MG63 (cell line): ENCODE data around the gene LSM14A. TPM values are rescaled to one million over a fixed set of nuclear protein-coding genes. Genes with fewer than 3 reads are reported as not detected.

Source experiments
- DNase-seq: peaks from one replicate; pipeline ENCODE4 v3.0.0-alpha.2; 2020
- H3K27me3 ChIP-seq: fragments of 250-450 bp; sonication (Bioruptor Pico); 2 replicates; pipeline ENCODE4 v1.5.1; 2020; ENCODE audit warnings: mild to moderate bottlenecking, moderate library complexity
- H3K36me3 ChIP-seq: fragments of 250-450 bp; sonication (Bioruptor Pico); 2 replicates; pipeline ENCODE4 v1.5.1; 2020; ENCODE audit warnings: mild to moderate bottlenecking, moderate library complexity
- H3K4me3 ChIP-seq: fragments of 250-450 bp; sonication (Bioruptor Pico); 2 replicates; pipeline ENCODE4 v1.5.1; 2020; ENCODE audit warnings: mild to moderate bottlenecking, moderate library complexity
- H3K9me3 ChIP-seq: fragments of 250-450 bp; sonication (Bioruptor Pico); 2 replicates; pipeline ENCODE4 v1.5.1; 2020; ENCODE audit warnings: mild to moderate bottlenecking, moderate library complexity
- total RNA-seq: library from RNA; depleted of rRNA; stranded (reverse); fragments of >200 nt; shearing (Covaris generic); gene quantifications from 2 replicates; pipeline ENCODE4 v1.2.3, GENCODE V29; 2014; ENCODE audit warnings: low replicate concordance; rRNA removed

Gene LSM14A
- total RNA-seq, 1 experiment from 2014 or later, result 54.8 TPM

DNA sequence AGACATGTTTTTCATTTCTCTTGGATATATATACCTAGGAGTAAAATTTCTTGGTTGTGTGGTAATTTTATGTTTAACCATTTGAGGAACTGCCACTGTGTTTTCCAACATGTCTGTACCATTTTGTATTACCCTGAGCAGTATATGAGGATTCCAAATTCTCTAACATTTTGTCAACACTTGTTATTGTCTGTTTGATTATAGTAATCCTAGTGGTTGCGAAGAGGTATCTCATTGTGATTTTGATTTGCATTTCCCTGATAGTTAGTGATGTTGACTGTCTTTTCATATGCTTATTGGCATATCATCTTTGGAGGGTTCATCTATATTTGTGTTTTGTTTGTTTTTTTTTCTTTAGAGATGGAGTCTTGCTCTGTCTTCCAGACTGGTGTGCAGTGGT, 103.4 kb downstream of the LSM14A start:
- Histone ChIP-seq H3K4me3 (no peak overlapping the region), H3K36me3 (peaks cover 15% of the 10 kb centered on the region), H3K27me3 (no peaks in the 10 kb centered on the region), H3K9me3 (peaks cover 5% of the 10 kb centered on the region)
- DNase-seq, result no peak

DNA sequence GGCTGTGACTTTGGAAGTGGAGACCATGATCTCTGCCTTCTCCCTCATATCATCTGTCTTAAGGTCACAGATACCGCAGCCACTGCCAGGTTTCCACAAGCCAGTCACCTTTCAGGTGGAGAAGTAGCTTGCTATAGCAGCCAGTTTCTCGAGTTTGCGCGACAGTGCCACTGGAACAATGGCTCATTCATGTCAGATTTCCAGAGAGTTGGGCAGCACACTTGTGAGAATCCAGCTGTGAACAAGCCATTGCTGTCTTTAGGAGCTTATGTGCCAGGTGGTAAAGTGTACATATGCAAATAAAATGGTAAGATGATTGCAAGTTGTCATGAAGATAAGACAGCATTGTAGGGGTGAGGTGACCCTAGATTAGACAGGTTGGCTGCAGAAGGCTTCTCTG, 104.3 kb downstream of the LSM14A start:
- Histone ChIP-seq H3K27me3 (no peaks in the 10 kb centered on the region), H3K36me3 (peaks cover 16% of the 10 kb centered on the region)
- DNase-seq, result no peak

DNA sequence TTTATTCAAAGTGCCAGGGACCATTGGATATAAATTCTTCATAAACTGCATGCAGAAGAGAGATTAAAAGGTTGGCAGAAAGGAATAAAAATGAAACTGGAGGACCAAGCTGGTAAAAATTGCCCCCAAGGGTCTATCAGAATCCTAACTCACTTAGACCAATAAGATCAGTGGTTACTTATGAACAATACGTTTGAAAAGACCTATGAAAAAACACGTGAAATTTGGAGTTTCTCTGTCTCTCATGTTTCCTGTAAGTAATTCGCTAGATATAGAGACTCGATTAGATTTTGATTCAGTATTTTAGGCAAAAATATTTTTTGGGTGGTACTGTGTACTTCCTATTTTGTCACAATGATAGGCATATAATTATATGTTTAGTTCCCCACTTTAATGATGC, 104.9 kb downstream of the LSM14A start:
- H3K27me3 ChIP-seq, result no peaks in the 10 kb centered on the region
- peaks cover 5% of the 10 kb centered on the region for H3K9me3 ChIP-seq
- H3K4me3 ChIP-seq, result no peak overlapping the region
- no peak for DNase-seq
- peaks cover 15% of the 10 kb centered on the region for H3K36me3 ChIP-seq

More for the DNA sequence above, 104.3 kb downstream of the LSM14A start:
- peaks cover 5% of the 10 kb centered on the region for H3K9me3 ChIP-seq
- H3K4me3 ChIP-seq, result no peak overlapping the region

DNA sequence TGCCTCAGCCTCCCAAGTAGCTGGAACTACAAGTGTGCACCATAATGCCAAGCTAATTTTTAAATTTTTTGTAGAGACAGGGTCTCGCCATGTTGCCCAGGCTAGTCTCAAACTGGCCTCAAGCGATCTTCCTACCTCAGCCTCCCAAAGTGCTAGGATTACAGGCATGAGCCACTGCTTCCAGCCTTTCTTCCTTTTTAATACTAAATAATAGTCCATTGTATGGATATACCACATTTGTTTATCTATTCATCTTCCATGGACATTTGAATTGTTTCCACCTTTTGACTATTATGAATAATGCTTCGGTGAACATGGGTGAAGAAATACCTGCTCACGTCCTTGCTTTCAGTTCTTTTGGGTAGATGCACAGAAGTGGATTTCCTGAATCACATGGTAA, 106.5 kb downstream of the LSM14A start:
- no peak for DNase-seq
- Histone ChIP-seq H3K27me3 (no peaks in the 10 kb centered on the region), H3K4me3 (no peak overlapping the region), H3K36me3 (peaks cover 8% of the 10 kb centered on the region), H3K9me3 (peaks cover 5% of the 10 kb centered on the region)

Other genes with a start within 250 kb of the LSM14A start
- gene GARRE1, start 82.0 kb downstream of the LSM14A start, total RNA-seq, result 8.9 and 11.0 TPM in 2 replicates
- 239 and 400 TPM in 2 replicates for gene GPI, start 192.7 kb downstream of the LSM14A start, total RNA-seq
- gene PDCD2L, start 231.9 kb downstream of the LSM14A start, total RNA-seq, result 10.6 and 19.8 TPM in 2 replicates